Endothelial cell of hepatic sinusoid (primary cell): ENCODE measurements around the gene CCL25.
"Not testable (repeated sequence)": the region's sequence is repeated elsewhere in the genome, so short reads cannot be mapped to it uniquely, and the experiment has no call there.

Experiments used
- in situ Hi-C: cut with HindIII; loops from 2 replicates; pipeline ENCODE4 v1.10.0; 2017; ENCODE audit warnings: low sequenced_read_pairs

CCL25 gene

GRCh38 chr19:8084152-8084551 lies 31.6 kb downstream of the CCL25 start:
- in situ Hi-C loops = no loop called here

- in situ Hi-C loops = no loop called here
These were observed 33.2 kb downstream of the CCL25 start for GRCh38 chr19:8085598-8086408.

- in situ Hi-C loops = no loop called here
These were observed 34.3 kb downstream of the CCL25 start for GRCh38 chr19:8086849-8087248.

- in situ Hi-C loops = no loop called here
These were observed 35.3 kb downstream of the CCL25 start for GRCh38 chr19:8087876-8088275.

GRCh38 chr19:8088752-8089663 lies 36.4 kb downstream of the CCL25 start:
- in situ Hi-C loops = no loop called here

- in situ Hi-C loops = no loop called here
These were observed 37.4 kb downstream of the CCL25 start for GRCh38 chr19:8089664-8090601.

GRCh38 chr19:8090950-8091349 lies 38.4 kb downstream of the CCL25 start:
- in situ Hi-C loops = no loop called here

- in situ Hi-C loops = no loop called here
These were observed 41.2 kb downstream of the CCL25 start for GRCh38 chr19:8093740-8094139.

- in situ Hi-C loops = no loop called here
These were observed 41.8 kb downstream of the CCL25 start for GRCh38 chr19:8094336-8094735.

GRCh38 chr19:8095354-8095886 lies 42.9 kb downstream of the CCL25 start:
- in situ Hi-C loops = no loop called here

- in situ Hi-C loops = no loop called here
These were observed 43.5 kb downstream of the CCL25 start for GRCh38 chr19:8096071-8096470.

GRCh38 chr19:8097198-8097597 lies 44.6 kb downstream of the CCL25 start:
- in situ Hi-C loops = no loop called here

- in situ Hi-C loops = no loop called here
These were observed 45.4 kb downstream of the CCL25 start for GRCh38 chr19:8097681-8098567.

- in situ Hi-C loops = no loop called here
These were observed 48.8 kb downstream of the CCL25 start for GRCh38 chr19:8101311-8101710.

- in situ Hi-C loops = not testable (repeated sequence)
These were observed 49.4 kb downstream of the CCL25 start for GRCh38 chr19:8101910-8102309.

GRCh38 chr19:8105471-8105870 lies 52.9 kb downstream of the CCL25 start:
- in situ Hi-C loops = loop anchor here (5.0 kb wide), 1 partner anchor 33 kb away; no protein-coding TSS in a partner anchor

- in situ Hi-C loops = loop anchor here (5.0 kb wide), 1 partner anchor 35 kb away; no protein-coding TSS in a partner anchor
These were observed 54.8 kb downstream of the CCL25 start for GRCh38 chr19:8107301-8107903.

GRCh38 chr19:8108560-8109445 lies 56.2 kb downstream of the CCL25 start:
- in situ Hi-C loops = loop anchor here (5.0 kb wide), 1 partner anchor 37 kb away; no protein-coding TSS in a partner anchor
